Activated CD4-positive, alpha-beta T cell treated with anti-CD3 and anti-CD28 coated beads for 4 hours (primary cell): ENCODE data around the gene GCNA.
"Not testable (repeated sequence)": the region's sequence is repeated elsewhere in the genome, so short reads cannot be mapped to it uniquely, and the experiment has no call there.

Experiments
- DNase-seq, 2 donors: peaks; one replicate each; pipeline ENCODE4 v3.0.0-alpha.2; 2020

The GCNA gene

GRCh38 chrX:71578253-71579135 lies at the start of gene GCNA:
Gene GCNA, plus strand, starts transcription at chrX:71578437. Its CDS starts 2,385 bp downstream, at chrX:71580822.
- DNase-seq: no peak

GRCh38 chrX:71532078-71532752 lies 46.0 kb upstream of the GCNA start:
- peak; percentile 59 to 62 for DNase-seq

- peak; percentile 88 to 93 for DNase-seq
Observed at GRCh38 chrX:71532753-71533425, 45.3 kb upstream of the GCNA start, which contains the start of gene OGT. Gene OGT, plus strand, starts transcription at chrX:71533104. Its CDS starts 196 bp downstream, at chrX:71533300.

- no peak for DNase-seq
Observed at GRCh38 chrX:71533516-71533850, 44.8 kb upstream of the GCNA start.

GRCh38 chrX:71533851-71534561 lies 44.2 kb upstream of the GCNA start:
- DNase-seq: peak; percentile 48 to 60

- DNase-seq: no peak
Observed at GRCh38 chrX:71534773-71535544, 43.3 kb upstream of the GCNA start.

GRCh38 chrX:71536285-71536684 lies 42.0 kb upstream of the GCNA start:
- peak in 1 of 2 donors; percentile 41 for DNase-seq

GRCh38 chrX:71537743-71538142 lies 40.5 kb upstream of the GCNA start:
- DNase-seq: no peak

GRCh38 chrX:71540801-71541200 lies 37.4 kb upstream of the GCNA start:
- no peak for DNase-seq

- DNase-seq: peak in 1 of 2 donors; percentile 41
Observed at GRCh38 chrX:71541210-71542022, 36.8 kb upstream of the GCNA start.

- no peak for DNase-seq
Observed at GRCh38 chrX:71542411-71542810, 35.8 kb upstream of the GCNA start.

- DNase-seq: no peak
Observed at GRCh38 chrX:71542825-71543224, 35.4 kb upstream of the GCNA start.

- peak in 1 of 2 donors; percentile 16 for DNase-seq
Observed at GRCh38 chrX:71543316-71543715, 34.9 kb upstream of the GCNA start.

- DNase-seq: no peak
Observed at GRCh38 chrX:71545364-71545763, 32.9 kb upstream of the GCNA start.

- no peak for DNase-seq
Observed at GRCh38 chrX:71546879-71547278, 31.4 kb upstream of the GCNA start.

GRCh38 chrX:71547339-71547738 lies 30.9 kb upstream of the GCNA start:
- DNase-seq: no peak

- DNase-seq: no peak
Observed at GRCh38 chrX:71549986-71550385, 28.3 kb upstream of the GCNA start.

- no peak for DNase-seq
Observed at GRCh38 chrX:71550578-71550977, 27.7 kb upstream of the GCNA start.

GRCh38 chrX:71556036-71556435 lies 22.2 kb upstream of the GCNA start:
- no peak for DNase-seq

GRCh38 chrX:71558920-71559319 lies 19.3 kb upstream of the GCNA start:
- no peak for DNase-seq

- not testable (repeated sequence) for DNase-seq
Observed at GRCh38 chrX:71559773-71560172, 18.5 kb upstream of the GCNA start.
